Esophagus muscularis mucosa (tissue), 4 donors: ENCODE results near the gene MCF2L. TPM values are rescaled to one million over a fixed set of nuclear protein-coding genes. Genes with fewer than 3 reads are reported as not detected.

ENCODE experiments used
- DNase-seq: peaks from one replicate; pipeline ENCODE4 v3.0.0-alpha.2; 2017; ENCODE audit errors: extremely low spot score
- H3K27ac ChIP-seq, 4 donors: fragments of 200-600 bp; sonication (generic); replicated peaks in 1 of 4; 1 replicate in 3 of 4; 2 replicates in 1 of 4; pipeline ENCODE4 v1.5.1; 2016 to 2019; ENCODE audit warnings: mild to moderate bottlenecking in 1 of 4
- H3K27me3 ChIP-seq, 4 donors: fragments of 200-600 bp; sonication (generic); one replicate each; pipeline versions ENCODE4 v1.5.1 to v1.6.0; 2016 to 2019
- H3K36me3 ChIP-seq, 4 donors: fragments of 200-600 bp; sonication (generic); one replicate each; pipeline ENCODE4 v1.5.1; 2016 to 2019
- H3K4me1 ChIP-seq, 4 donors: fragments of 200-600 bp; sonication (generic); one replicate each; pipeline ENCODE4 v1.5.1; 2016 to 2019
- H3K4me3 ChIP-seq, 4 donors: fragments of 200-600 bp; sonication (generic); 1 replicate in 2 of 4; 2 replicates in 2 of 4; pipeline ENCODE4 v1.5.1; 2016 to 2019; ENCODE audit warnings: mild to moderate bottlenecking in 4 of 4, moderate library complexity in 1 of 4
- H3K9me3 ChIP-seq, 4 donors: fragments of 200-600 bp; sonication (generic); 1 replicate in 3 of 4; 2 replicates in 1 of 4; pipeline ENCODE4 v1.5.1; 2016 to 2019
- EP300 ChIP-seq: sonication (generic); formaldehyde crosslinking; IDR thresholded peaks from one replicate; pipeline ENCODE4 v1.6.1; 2017; ENCODE audit warnings: antibody characterized with exemption
- POLR2A ChIP-seq: fragments of 450-650 bp; IDR thresholded peaks from one replicate; pipeline ENCODE4 v1.6.1; 2017; ENCODE audit warnings: antibody characterized with exemption, moderate library complexity, mild to moderate bottlenecking, low read depth
- POLR2AphosphoS5 ChIP-seq, 2 donors: sonication (generic); formaldehyde crosslinking; IDR thresholded peaks; one replicate each; pipeline ENCODE4 v1.6.1; 2017; ENCODE audit warnings: antibody characterized with exemption in 2 of 2
- WGBS: methylation state at CpG from one replicate; pipeline ENCODE4 v1.1.5; 2018; 5-methylcytosine and 5-hydroxymethylcytosine counted together
- intact Hi-C: fragments of 100-400 bp; cut with DNase I; formaldehyde crosslinking; loops from one replicate; pipeline ENCODE4 v1.15.1; 2023
- total RNA-seq, 4 donors: library from RNA; depleted of rRNA; stranded (reverse); fragments of >200 nt; gene quantifications; one replicate each; pipeline versions ENCODE4 v1.1.0 to v1.2.1, GENCODE V29; 2016
- TF ChIP-seq, protein P1 (sequence below), 3 experiments: fragments of 200-600 bp in 2 of 3; fragments of 450-650 bp in 1 of 3; sonication (generic) in 2 of 3; IDR thresholded peaks; one replicate each; pipeline ENCODE4 v1.5.1; 2017 to 2019; ENCODE audit warnings: antibody characterized with exemption in 3 of 3, mild to moderate bottlenecking in 2 of 3, moderate library complexity in 1 of 3

Gene MCF2L
- total RNA-seq, 4 donors from 2014 or later: 14.5 to 38.6 (median 26.7) TPM

DNA sequence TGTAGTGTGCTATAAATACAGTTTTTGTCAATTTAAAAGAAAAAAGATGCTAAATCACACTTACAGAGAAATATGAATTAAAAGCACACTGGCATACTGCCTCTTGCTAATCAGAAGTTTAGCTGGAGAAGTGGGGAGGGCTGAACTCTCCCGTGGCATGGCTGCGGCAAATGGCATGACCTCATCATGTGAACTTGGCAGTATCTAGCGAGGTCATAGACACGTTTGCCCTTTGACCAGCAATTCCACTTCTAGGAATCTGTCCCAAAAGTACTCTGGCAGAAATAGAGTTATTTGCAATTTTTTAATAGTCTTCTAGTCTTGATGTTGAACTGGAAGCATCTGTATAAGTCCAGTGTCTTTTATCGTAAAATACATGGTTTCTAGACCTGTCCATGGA is 42.0 kb upstream of the MCF2L start:
- H3K9me3 ChIP-seq: peaks cover 0 to 7% (median 0%) of the 10 kb centered on the region in 4 donors
- no peak overlapping the region for H3K4me3 ChIP-seq
- peaks cover 13 to 21% (median 15%) of the 10 kb centered on the region in 4 donors for H3K4me1 ChIP-seq
- intact Hi-C loops: no loop called here
- no peak overlapping the region for H3K27ac ChIP-seq
- TF ChIP-seq EP300 (no peak), POLR2A (no peak), POLR2AphosphoS5 (IDR thresholded peaks at IDR 0.05) (no peak)
- TF ChIP-seq, protein P1, sequence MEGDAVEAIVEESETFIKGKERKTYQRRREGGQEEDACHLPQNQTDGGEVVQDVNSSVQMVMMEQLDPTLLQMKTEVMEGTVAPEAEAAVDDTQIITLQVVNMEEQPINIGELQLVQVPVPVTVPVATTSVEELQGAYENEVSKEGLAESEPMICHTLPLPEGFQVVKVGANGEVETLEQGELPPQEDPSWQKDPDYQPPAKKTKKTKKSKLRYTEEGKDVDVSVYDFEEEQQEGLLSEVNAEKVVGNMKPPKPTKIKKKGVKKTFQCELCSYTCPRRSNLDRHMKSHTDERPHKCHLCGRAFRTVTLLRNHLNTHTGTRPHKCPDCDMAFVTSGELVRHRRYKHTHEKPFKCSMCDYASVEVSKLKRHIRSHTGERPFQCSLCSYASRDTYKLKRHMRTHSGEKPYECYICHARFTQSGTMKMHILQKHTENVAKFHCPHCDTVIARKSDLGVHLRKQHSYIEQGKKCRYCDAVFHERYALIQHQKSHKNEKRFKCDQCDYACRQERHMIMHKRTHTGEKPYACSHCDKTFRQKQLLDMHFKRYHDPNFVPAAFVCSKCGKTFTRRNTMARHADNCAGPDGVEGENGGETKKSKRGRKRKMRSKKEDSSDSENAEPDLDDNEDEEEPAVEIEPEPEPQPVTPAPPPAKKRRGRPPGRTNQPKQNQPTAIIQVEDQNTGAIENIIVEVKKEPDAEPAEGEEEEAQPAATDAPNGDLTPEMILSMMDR (IDR thresholded peaks at IDR 0.05): no peak
- 90% methylated on average over 5 of the region's 5 CpGs for WGBS
- no peak for DNase-seq
- H3K27me3 ChIP-seq: peaks cover 0 to 58% (median 7%) of the 10 kb centered on the region in 4 donors
- H3K36me3 ChIP-seq: no peaks in the 10 kb centered on the region

DNA sequence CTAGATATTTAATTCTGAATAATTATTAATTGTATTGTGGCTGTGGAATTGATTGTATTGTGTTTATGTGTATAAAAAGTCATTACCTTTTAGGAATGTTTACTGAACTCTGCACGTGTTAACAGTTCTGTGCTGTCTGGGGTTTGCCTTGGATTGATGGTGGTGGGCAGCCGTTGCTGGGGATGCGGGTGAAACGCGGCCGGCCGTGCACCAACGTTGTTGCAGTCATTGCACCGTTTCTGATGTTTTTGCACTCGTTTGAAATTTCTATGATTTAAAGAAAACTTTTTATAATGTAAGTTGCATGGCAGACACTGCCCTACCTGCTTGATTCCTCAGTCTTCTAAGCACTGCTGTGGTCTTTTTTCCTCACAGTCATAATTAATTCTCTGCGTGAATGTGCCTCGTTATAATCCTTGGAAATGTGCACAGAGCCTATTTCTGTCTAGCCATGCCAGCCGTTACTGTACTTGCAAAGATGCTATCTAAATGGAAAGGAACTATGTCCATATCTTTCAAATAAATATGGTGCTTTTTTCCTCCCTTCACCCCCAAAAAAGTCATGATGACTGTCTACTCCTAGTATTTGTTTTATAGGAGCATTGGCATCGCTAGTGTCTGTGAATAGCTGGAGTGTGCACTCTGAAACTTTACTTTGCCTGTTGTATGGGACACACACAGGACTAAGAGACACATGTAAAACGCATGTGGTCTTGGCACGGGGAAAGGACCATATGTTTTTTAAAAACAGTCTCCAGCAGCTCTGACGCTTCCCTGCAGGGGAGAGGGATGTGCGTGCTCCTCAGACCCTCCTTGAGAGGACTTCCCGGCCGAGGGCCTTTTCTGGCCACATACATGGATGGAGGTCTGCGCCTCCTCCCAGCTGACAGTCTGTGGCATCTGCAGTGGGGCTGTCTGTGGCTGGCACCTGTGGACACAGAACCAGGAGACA is 40.7 kb upstream of the MCF2L start:
- Histone ChIP-seq H3K27ac (no peak overlapping the region), H3K9me3 (peaks cover 0 to 7% (median 0%) of the 10 kb centered on the region in 4 donors), H3K4me3 (no peak overlapping the region), H3K4me1 (peaks cover 13 to 21% (median 15%) of the 10 kb centered on the region in 4 donors), H3K36me3 (no peaks in the 10 kb centered on the region), H3K27me3 (peaks cover 0 to 70% (median 7%) of the 10 kb centered on the region in 4 donors)
- intact Hi-C loops: no loop called here
- WGBS: 77% methylated on average over 20 of the region's 21 CpGs
- DNase-seq: no peak
- no peak for TF ChIP-seq EP300

DNA sequence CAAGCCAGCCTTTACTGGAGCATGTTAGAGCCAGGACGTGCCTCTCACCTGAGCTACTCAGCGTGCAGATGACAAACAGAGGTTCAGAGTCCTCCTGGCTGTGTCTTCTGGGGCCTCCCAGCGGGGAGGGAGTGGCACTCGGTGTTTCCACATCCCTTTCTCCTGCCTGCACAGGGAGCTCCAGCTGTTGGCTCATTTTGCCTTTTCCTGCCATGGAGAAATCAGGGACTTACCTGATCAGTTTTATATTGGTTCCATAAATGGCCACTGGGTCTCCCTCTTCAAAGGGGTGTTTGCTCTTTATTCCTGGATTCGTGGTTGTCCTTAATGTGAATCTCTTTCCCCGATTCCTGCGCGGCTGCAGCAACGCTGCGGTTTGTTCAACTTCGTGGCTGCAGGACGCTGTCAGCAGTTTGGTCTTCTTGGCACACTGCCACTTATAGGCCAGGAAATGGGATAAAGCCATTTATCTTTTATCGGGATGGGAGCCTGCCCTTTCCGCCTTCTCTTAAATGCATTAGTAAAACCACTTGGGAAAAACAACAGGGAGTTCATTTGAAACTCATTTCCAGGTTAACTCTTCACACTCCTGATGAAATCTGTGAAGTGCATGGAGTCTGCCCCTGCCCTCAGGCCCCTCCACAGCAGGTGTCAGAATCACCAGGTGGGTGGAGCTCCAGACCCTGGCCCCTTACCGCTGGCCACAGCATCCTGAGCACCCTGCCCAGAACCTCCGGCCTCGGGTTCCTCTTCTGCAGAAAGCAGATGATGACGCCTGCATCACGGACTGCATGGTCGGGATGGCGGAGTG is 39.8 kb upstream of the MCF2L start:
- intact Hi-C loops: no loop called here
- TF ChIP-seq POLR2A: no peak
- TF ChIP-seq EP300: no peak
- TF ChIP-seq POLR2AphosphoS5 (IDR thresholded peaks at IDR 0.05): no peak
- TF ChIP-seq, protein P1 (IDR thresholded peaks at IDR 0.05): no peak
- Histone ChIP-seq H3K27me3 (peaks cover 0 to 70% (median 7%) of the 10 kb centered on the region in 4 donors), H3K9me3 (peaks cover 0 to 7% (median 0%) of the 10 kb centered on the region in 4 donors), H3K4me1 (peaks cover 13 to 21% (median 15%) of the 10 kb centered on the region in 4 donors), H3K4me3 (no peak overlapping the region), H3K27ac (no peak overlapping the region), H3K36me3 (no peaks in the 10 kb centered on the region)
- WGBS: 16% methylated on average over 16 of the region's 21 CpGs
- no peak for DNase-seq

DNA sequence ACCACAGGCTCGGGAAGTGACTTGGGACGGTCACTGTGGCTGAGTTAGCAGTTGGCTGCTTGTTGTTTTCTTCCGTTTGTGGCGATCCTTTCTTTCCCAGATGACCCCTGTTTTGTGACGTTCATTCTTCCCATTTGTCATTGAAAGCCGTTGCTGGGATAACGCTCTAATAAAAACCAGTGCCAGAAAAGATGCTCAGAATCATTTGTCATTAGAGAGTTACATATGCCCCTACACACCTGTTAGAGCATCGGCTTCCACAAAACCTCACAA is 39.3 kb upstream of the MCF2L start:
- Histone ChIP-seq H3K9me3 (peaks cover 0 to 7% (median 0%) of the 10 kb centered on the region in 4 donors), H3K4me1 (peaks cover 13 to 21% (median 15%) of the 10 kb centered on the region in 4 donors), H3K4me3 (no peak overlapping the region), H3K27me3 (peaks cover 0 to 76% (median 7%) of the 10 kb centered on the region in 4 donors), H3K36me3 (no peaks in the 10 kb centered on the region), H3K27ac (no peak overlapping the region)
- intact Hi-C loops: no loop called here
- no peak for TF ChIP-seq POLR2AphosphoS5 (IDR thresholded peaks at IDR 0.05)
- TF ChIP-seq, protein P1 (IDR thresholded peaks at IDR 0.05): no peak
- no peak for TF ChIP-seq POLR2A
- 46% methylated on average over 8 of the region's 8 CpGs for WGBS
- DNase-seq: no peak

DNA sequence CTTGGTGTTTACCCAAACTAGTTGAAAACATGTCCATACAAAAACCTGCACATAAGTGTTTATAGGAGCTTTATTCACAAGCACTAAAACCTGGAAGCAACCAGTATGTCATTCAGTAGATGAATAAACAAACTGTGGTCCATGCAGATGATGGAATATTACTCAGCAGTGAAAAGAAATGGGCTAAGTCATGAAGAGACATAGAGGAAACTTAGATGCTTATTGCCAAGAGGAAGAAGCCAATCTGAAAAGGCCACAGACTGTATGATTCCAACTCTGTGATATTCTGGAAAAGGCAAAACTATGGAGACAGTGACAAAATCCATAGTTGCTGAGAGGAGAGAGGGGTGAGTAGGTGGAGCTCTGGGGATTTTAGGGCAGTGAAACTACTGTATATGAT is 38.8 kb upstream of the MCF2L start:
- H3K27ac ChIP-seq: no peak overlapping the region
- H3K27me3 ChIP-seq: peaks cover 0 to 78% (median 7%) of the 10 kb centered on the region in 4 donors
- DNase-seq: no peak
- no peaks in the 10 kb centered on the region for H3K36me3 ChIP-seq
- no peak overlapping the region for H3K4me3 ChIP-seq
- peaks cover 13 to 21% (median 15%) of the 10 kb centered on the region in 4 donors for H3K4me1 ChIP-seq
- no peak for TF ChIP-seq POLR2AphosphoS5 (IDR thresholded peaks at IDR 0.05)
- no peak for TF ChIP-seq EP300
- no peak for TF ChIP-seq POLR2A
- TF ChIP-seq, protein P1 (IDR thresholded peaks at IDR 0.05): no peak
- peaks cover 0 to 7% (median 0%) of the 10 kb centered on the region in 4 donors for H3K9me3 ChIP-seq
- intact Hi-C loops: no loop called here
